LHCN-M2 (cell line): Measurements from ENCODE around the gene XYLT1. TPM values are rescaled to one million over a fixed set of nuclear protein-coding genes. Genes with fewer than 3 reads are reported as not detected.

Source experiments
- DNase-seq: peaks from one replicate; pipeline ENCODE4 v3.0.0-alpha.2; 2012; ENCODE audit warnings: low read depth
- total RNA-seq: library from RNA; depleted of rRNA; stranded (reverse); fragments of >200 nt; gene quantifications from 2 replicates; pipeline ENCODE4 v1.2.3, GENCODE V29; 2014

XYLT1 gene
- total RNA-seq, 1 experiment from 2014 or later = 2.7 TPM

DNA sequence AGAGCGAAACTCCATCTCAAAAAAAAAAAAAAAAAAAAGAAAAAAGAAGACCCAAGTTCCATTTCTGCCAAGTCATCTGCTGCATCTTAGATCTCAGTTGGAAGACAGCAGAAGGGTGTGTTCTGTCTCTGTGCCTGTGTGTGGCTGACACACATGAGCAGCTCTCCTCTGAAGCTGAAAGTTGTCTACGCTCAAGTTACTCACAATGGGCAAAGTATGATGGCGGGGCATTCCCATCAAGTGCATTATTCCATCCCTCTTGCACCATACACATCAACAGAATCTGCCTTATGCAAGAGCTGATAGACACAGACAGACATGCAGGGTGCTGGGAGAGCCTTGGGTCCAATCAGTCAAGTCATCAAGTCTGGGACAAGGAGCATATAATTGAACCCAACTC is 402.2 kb downstream of the XYLT1 start:
- DNase-seq = no peak

DNA sequence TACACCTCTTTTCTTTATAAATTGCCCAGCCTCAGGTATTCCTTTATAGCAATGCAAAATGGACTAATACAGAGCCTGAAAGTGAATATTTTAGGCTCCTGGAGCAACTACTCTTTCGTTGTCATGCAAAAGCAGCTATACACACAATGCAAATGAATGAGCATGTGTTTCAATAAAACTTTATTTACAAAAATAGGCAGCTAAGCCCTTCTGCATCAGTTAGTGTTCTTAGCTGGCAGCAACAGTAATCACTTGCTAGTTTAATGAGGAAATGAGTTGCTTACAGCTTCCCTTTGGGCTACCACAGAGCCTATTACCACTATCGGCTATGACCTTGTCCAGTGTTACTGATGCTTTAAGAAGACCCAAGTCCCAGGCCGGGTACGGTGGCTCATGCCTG is 402.9 kb downstream of the XYLT1 start:
- DNase-seq = no peak

DNA sequence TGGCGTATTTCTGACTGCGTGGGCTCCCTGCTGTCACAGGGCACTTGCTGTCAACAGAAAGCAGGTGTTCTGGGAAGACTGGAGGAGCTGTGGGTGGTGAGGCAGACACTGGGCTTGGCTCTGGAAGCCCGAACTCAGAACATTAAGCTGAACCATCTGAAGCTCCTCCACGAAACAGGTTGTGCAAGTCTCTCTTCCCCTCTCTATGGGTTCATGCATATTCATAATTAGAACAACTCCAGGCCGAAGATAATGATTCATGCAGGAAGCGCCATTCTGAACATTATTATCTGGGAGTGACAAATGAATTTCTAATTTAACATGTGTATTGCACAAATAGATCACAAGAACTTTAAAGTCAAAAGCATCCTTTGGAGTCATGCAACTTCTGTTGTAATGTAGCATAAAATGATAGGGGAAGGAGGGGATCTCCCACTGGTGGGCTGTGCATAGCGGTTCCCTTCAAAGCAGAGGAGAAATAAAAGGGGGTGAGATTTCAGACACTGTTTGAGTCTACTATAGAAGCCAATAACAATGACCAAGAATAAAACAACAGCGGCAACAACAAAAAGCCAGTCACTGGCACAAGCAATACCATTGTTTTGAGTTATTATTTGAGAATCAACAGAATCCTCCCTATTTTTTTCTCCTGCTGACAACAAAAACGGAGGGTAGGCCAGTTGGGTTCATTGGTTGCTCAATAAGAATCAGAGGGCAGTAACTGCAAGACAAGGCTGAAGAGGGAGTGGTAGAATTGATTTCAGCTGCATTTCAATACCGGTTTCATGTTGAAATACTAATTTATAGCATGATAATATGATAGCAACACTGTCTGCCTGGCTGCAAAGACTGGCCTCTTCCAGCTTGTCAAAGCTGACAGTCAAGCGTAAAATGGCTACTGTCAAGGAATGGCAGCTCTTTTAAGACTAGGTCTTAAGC is 407.3 kb downstream of the XYLT1 start:
- DNase-seq = no peak

DNA sequence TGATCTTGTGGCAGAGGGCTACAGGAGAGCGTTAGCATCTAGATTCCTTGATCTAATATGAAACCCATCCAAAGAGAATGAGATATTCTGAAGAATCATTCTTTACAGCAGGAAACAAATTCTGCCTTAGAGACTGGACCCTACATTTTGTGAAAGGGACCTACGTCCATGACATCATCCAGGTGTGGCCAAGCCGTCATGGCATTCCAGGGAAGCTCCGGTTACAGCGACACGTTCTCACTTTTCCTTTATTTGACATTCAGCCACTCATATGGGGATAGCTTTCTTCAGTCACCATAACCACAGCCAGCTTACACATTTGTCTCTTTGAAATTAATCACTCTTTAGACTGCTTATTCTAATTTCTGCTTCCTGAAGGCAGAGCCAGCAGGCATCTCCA is 408.1 kb downstream of the XYLT1 start:
- DNase-seq = no peak

DNA sequence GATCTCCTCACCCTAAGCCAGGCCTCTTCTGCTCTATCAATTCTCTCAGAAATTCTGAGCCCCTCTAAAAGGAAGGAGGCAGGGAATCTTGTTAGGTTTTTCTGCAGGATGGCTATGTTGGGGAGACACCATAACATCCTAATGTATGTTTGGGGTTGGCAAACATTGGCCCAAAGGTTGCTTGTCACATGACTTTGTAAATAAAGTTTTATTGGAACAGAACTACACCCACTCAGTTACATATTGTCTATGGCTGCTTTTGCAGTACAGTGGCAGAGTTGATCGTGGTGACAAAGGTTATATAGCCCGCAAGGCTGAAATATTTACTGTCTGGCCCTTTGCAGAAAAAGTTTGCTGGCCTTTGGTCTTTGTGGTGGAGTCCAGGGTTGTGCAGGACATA is 409.4 kb downstream of the XYLT1 start:
- no peak for DNase-seq

DNA sequence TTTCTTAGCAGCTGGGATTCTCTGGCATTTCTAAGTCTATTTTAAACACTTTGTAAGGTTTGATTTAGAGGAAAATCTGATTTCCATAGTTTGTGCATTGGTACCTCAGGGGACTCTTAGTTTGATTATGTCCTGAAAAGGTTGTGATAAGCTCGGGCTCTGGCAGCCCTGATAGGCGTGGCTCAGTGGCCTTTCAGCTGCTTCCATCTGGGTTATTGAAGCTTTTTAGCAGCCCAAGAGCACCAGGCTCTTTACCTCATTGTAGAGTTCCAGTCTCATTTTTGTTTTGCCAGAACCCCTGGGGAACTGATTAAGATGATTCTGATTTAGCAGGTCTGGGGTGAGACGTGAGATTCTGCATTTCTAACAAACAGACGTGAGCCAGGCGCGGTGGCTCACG is 412.3 kb downstream of the XYLT1 start:
- DNase-seq = no peak

DNA sequence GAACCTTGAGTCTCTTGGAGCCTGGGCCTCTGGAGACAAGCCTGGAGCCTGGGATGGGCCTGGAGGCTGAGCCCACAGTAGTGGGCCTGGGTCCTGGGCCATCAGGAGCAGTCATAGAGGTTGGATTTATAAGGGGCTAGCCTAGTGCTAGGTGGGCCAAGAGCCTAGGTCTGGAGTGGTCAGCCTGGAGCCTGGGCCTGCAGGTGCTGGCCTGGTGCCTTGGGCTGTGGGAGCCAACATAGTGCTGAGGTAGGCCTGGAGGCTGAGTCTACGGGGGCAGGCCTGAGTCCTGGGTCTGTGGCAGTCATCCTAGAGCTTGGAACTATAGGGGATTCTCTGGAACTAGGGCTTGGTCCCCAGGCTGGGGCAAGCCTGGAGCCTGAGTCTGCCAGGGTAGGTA is 414.1 kb downstream of the XYLT1 start:
- DNase-seq = no peak

DNA sequence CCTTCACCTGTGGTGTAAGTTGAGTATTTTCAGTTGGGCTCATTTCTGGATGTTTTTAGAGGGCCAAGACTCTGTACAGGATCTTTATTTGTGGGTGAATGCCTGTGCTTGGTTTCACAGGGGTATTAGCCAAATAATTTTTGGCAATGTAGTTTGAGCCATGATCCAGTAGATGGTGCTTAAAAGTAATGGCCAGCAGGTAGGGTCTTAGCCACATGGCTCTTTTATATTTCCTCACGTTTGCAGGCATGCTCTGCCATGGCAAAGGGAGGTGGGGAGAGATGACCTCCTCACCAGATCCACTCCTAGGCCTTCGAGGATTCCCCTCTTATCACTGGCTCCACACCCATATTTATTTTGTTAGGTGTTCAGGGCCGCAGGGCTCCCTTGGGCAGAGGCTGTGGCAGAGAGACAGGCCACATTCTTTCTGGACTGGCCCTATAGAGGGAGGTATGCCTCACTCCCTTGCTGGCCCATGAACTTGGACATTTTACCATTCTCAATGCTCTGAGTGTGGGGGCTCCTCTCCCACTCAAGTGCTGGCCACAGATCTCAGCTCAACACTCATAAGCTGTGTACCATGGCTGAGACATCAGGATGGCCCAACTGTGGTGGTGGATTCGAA is 417.1 kb downstream of the XYLT1 start:
- DNase-seq = no peak
